GM18508 (cell line): ENCODE data around the gene KIF26B.
"Not testable (repeated sequence)": the region's sequence is repeated elsewhere in the genome, so short reads cannot be mapped to it uniquely, and the experiment has no call there.

Experiments
- ATAC-seq: cut with Tn5 transposase; IDR thresholded peaks from one replicate; pipeline ENCODE4 v1.9.1; 2021; ENCODE audit warnings: moderate number of reproducible peaks; ENCODE audit not compliant: insufficient read depth, unreplicated experiment

Gene KIF26B

DNA sequence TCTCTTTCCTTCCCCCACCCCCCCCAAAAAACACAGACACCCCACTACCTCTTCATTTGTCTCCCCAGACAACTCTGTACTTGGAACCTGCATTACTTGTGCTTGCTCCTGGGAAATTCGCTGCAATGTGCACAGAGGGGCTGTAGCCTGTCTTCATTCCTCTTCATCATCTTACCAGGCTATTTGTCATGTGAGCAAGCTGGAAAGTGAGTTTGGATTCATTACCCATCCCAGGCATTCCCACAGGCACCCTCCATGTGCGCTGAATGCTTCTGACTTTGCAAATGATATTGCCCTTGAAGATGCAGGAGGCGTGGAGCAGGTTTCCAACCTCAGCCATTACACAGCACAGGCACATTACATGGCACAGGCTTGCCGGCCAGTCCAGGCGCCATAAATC is 494.9 kb downstream of the KIF26B start:
- no peak for ATAC-seq

DNA sequence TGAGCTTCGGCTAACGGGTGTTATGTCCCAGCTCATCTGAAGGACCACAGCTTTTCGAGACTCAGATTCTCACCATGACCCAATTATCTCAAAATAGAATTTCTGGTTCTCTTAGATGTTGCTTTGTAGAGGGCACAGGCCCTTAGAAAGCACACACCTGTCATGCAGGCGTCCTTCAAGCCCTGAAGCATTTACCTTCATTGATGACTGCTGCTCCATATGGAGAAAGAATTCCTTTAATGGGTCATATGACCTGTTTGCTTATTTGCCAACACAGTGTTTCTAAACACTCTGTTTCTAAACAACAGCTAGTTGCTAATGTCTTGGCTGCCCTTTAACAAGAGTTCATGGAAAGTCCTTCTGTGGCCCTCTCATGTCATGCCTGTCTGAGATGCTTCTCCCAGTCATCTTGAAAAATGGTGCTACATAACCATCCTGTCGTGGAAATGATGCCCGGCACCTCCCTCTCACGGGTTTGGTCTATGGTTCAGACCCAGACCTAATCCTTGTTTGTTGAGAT is 495.7 kb downstream of the KIF26B start:
- no peak for ATAC-seq

DNA sequence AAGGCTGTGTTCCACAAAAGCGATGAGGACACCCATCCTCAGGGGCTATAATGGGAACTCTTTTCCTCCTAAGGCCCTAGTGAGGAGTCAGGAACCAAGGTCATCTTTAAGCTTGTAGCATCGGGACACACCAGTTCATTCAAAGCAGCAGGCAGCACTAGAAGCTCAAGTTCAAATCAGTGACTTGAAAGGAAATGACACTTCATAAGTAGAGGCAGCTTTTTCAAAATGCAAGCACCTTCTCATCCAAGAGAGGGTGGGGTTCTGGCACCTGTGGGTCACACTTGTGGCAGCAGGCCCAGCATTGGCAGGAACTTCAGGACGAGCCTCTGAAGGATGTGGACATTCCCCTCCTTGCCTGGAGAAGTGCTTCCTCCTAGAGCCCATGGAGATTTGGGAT is 496.3 kb downstream of the KIF26B start:
- ATAC-seq, result no peak

DNA sequence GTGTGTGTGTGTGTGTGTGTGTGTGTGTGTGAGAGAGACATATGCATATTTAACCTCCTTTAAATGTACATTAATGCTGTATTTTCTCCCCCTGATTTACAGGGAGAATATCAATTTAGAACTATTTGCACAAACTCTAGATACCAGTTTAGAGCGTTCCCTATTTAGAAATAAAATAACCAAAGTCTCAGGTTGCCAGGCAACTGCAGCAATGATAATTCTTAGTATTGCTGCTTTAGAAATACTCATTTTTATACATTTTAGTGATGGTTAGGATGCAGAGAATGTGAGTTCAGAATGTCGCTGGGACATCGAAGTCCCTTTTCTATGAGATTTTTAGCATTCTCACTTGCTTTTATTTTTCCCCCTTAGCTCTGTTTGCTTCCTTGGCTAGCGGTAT is 497.3 kb downstream of the KIF26B start:
- no peak for ATAC-seq

DNA sequence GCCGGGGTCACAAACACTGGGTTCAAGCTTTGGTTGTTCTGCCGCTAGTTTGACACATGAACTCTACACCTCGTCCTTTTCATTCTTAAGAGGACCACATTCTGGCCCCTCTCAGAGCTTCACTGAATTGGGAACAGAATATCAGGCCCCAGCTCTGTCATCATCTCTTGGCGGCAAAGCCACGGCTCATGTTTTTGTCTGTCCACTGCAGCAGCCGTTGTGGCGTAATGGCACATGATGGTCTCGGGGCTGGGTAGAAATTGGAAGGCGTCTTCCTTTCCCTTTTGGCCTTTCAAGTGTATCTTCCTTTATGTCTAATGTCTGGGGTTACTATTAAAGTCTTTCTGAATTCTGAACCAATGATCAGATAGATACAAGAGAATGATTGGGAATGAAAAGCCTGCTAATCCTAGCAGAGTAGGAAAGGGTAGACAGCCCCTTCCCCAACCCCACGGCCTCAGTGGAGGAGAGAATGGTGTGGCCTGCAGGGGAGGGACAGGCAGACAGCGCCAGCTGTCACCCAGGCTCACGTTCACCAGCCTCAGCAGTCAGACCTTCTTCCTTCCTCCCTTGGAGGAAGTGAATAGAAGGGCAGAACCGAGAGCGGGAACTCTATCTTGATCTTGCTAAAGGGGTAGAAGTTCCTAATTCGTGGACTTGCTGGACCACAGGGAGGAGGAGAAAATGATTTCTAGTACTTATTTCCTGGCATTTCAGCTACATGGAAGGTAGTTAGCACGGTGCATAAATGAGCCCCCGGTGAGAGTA is 498.1 kb downstream of the KIF26B start:
- ATAC-seq, result no peak

DNA sequence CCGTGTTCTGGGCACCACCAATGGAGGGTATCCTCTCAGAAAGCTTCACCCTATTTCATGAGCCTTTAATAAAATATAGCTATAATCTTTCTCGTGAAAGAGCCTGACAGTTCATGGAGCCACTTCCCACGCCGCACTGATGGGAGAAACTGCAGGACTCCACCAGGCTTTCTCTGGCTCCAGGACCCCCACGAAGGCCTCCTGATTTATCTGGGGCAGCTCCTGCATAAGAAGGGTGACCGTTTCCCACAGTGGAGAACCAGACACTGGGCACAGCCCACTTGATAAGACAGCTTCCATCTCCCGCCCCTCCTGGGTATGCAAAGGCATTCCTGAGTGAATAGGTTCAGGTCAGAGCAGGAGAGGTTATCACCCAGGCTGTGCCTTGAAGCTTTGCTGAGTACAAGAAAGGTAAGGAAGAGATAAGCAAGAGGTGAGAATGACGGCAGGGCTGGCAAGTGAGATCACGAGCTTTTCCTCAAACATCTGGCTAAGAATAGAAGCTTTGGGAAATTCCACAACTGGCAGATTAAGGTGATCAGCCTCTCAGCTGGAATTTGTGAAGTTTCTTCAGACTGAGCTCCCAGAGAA is 499.8 kb downstream of the KIF26B start:
- ATAC-seq, result no peak

DNA sequence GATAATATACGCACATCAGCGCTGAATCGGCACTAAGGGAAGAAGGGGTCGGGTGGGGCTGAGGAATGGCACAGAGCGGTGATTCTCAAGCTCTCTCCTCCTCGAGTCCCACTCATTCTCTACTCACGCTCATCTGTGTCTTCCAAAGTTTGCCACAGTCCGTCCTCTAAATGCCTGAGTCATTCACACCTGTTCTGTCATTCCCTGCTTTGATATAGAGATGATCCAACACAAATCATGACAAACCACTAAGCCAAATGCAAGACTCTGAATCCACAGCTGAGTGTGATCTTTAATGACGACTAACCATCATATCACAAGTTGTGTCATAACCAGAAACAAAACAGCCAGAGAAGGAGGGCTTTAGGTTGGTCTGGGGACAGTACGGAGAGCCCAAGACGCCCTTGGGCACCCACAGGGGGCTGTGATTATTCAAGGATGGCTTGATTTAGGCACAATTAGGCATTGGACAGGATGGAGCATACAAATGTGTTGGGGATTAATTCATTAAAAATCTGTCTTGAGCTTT is 501.5 kb downstream of the KIF26B start:
- ATAC-seq, result no peak

DNA sequence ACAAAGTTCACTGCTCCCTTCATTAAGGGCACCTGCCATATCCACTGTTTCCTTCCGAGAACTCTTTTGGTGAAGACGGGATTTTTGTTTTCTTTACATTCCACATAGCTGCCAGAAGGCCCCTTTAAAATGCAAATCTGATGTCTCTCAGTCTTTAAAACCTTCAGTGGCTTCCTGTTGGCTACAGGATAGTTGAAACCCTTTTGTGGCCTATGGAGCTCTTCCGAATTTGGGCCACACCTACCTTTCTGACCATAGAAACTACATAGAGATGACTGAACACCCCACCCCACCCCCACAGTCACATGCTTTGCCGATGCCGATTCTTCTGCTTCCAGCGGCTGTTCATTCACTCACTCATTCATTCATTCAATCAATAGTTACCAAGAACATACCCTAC is 502.6 kb downstream of the KIF26B start:
- no peak for ATAC-seq

DNA sequence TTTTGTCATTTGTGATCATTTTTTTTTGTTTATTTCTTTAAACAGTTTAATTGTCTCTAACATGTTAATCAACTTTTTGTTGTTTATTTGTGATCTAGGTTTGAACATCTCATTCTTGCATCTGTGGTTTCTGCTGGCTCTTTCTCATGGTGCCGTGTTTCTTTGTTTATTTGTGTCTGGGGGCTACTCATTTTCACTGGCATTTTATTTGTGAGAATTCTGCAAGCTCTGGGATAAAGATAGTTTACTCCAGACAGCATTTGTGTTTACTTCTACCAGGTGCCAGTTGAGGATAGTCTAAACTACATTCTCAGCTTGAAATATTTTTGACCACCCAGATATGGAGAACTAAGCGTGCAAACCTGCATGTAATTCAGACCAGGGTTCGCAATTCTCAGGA is 508.6 kb downstream of the KIF26B start:
- no peak for ATAC-seq

DNA sequence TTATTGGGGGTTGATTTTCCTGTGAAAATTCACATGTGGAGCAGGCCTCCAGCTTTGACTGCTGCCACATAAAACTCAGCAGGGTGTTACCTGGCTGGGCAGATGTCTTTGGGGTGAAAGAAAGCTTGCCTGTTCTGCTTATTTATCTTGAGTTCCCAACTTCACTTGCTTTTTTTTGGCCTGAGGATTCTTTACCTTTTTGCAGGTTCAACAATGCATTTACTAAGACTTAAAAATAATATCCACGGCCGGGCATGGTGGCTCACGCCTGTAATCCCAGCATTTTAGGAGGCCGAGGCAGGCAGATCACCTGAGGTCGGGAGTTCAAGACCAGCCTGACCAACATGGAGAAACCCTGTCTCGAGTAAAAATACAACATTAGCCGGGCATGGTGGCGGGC is 509.1 kb downstream of the KIF26B start:
- ATAC-seq, result no peak

DNA sequence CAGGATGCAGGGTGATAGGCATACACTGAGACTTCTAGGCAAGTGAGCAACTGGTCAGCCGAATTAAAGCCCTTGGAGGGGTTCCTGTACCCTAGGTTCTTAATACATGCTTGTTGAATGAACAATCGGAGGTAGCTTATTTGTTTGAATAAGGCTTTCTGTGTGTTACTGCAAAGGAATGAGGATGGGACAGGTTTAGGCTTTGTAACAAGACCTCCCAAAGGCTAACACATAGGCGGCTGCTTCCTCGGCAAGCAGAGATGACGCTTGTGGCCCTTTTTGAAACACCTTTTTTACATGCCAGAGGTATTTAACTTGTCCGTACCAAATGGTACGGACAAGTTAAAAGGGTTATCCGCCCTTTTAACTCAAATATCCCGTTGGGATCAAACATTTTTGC is 511.6 kb downstream of the KIF26B start:
- ATAC-seq, result no peak

DNA sequence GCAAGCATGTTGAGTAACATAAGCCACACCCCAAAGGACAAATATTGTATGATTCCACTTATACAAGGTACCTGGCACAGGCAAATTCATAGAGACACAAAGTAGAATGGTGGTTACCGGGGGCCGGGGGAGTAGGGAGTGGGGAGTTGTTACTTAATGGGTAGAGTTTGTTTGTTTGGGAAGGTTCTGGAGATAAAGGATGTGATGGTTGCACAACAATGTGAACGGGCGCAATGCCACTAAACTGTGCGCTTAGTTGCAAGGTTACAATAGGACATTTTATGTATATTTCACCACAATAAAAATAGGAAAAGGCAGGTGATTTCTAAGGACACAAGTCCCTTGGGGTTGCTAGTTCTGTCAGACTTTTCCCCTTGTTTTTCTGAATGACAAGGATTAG is 516.6 kb downstream of the KIF26B start:
- ATAC-seq, result no peak

DNA sequence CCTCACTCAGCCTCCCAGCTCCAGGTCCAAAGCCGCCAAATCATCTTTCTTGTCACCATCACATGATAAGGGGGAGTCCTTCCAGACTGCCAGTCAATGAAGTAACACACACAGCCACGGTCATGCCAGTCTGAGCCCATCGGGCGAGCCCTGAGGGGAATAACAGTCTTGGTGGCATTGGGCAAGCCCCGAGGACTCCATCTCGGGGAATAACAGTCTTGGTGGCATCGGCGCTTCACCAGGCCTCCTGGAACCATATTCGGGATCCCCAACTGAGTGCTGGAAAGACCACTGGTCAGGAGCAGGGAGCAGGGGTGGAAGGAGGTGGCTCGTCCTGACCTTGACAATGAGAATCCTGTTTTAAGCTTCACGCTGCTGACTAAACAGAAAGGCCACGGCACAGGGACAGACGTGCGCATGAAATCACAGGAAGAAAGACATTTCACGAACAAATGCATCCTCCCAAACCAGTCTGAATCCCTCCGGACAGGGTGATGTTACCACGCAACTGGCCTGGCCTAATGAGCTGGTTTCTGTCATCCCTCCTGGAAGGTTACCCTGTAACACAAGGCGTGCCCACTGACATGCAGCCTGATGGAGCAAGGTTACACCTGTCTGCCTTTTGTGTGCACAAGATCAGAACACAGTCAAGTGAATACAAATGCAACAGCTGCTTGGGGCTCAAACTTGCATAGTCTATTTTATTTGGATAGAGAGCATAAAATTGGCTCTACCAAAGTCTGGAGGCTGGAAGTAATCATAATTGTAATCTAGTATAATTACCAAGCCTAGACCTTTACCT is 517.4 kb downstream of the KIF26B start:
- no peak for ATAC-seq

DNA sequence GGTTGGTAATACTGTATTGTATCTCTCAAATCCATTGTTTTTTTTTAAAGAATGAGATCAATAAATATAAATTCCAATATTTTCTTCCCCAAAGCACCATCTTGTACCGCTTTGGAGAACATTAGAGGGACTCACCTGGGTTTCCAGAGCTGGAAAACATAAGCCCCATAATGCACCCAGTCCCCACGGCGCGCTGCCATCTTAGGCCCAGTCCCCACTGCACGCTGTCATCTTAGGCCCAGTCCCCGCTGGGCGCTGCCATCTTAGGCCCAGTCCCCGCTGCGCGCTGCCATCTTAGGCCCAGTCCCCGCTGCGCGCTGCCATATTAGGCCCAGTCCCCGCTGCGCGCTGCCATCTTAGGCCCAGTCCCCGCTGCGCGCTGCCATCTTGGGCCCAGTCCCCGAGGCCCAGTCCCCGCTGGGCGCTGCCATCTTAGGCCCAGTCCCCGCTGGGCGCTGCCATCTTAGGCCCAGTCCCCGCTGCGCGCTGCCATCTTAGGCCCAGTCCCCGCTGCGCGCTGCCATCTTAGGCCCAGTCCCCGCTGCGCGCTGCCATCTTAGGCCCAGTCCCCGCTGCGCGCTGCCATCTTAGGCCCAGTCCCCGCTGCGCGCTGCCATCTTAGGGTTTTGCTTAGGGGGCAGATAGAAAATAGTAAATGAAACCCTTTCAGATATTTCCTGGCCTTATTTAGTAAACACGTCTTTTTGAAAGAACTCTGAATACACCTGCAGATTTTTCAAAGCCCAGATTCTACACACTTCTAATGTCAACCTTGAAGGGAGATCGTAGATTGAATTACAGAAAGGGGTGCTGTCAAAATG is 518.3 kb downstream of the KIF26B start:
- ATAC-seq, result not testable (repeated sequence)

DNA sequence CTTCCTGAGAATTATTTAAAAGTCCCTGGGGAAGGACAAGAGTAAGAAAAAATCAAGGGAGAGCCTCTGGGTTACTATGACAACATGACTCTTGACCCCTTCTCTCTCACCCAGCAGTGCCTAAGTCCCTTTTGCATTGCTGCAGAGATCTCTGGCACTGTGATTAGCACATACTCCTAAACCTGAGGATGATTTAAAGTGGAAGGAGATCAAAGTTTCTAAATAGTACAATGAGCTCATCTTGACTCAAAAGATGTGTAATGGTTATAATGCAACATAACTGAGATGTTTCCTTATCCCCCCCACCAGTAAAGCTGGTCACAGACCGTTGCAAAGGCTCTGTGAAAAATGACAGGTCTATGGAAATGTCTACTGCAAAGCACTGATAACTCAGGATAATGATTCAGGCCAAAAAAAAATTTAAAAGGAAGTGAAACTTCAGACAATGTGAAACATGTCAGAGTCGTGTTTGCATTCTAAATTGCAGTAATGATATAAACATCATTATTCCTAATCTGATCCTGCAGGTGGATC is 519.2 kb downstream of the KIF26B start:
- ATAC-seq, result peak; percentile 52

DNA sequence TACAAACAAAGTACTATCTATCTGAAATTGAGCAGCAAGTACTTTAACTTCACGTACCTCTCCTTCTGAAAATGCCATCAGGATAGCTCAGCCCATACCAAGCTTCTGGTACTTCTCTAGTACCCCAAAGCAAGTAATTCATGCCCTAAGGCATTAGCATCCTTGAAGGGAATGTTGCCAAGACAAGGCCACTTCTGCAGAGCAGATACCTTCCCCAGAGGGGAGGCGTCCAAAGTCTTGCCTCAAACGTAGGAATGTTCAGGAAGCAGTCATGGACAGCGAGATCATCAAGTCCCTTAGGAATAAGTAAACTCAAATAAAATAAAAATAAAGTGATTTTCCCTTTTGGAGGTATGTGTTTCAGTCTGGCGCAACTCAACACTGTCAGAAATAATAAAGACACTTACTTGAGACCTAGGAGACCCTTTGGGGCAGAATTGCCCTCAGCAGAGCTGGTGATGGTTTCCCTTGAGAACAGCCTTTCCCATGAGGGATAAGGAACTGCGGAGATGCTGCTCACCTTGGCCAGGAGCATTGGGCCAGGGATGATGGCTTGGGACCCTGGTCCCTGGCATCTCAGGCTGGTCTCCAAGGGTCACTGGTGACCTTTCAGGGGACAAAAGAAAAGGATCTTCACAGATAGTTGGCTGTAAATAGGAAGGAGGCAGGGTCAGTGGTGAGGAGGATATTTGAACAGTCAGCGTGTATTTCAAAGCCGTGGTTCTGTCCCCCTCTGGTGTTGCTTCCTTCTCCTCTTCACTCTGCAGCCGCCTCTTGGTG is 522.9 kb downstream of the KIF26B start:
- ATAC-seq, result no peak

DNA sequence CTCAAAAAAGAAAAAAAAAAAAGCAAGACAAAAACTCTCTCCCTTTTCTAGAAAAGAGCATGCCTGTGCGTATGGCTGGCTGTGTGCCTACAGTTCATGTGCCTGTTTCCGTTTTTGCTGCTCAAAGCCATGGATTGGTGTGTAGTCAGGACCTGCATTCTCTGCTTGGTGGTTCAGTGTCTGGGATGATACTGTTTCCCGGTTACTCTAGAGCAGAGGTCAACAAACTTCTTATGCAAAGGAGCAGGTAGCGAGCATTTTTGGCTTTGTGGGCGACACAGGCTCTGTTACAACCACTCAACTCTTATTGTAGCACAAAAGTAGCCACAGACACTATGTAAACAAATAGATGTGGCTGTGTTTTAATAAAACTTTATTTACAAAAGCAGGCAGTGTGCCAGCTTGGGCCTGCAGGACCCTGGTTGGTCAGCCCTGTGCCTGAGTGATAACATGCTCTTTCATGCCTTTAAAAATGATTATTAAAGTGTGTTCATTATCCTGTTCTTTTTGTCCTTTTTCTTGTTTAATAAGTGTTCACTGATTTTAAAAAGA is 524.2 kb downstream of the KIF26B start:
- no peak for ATAC-seq

DNA sequence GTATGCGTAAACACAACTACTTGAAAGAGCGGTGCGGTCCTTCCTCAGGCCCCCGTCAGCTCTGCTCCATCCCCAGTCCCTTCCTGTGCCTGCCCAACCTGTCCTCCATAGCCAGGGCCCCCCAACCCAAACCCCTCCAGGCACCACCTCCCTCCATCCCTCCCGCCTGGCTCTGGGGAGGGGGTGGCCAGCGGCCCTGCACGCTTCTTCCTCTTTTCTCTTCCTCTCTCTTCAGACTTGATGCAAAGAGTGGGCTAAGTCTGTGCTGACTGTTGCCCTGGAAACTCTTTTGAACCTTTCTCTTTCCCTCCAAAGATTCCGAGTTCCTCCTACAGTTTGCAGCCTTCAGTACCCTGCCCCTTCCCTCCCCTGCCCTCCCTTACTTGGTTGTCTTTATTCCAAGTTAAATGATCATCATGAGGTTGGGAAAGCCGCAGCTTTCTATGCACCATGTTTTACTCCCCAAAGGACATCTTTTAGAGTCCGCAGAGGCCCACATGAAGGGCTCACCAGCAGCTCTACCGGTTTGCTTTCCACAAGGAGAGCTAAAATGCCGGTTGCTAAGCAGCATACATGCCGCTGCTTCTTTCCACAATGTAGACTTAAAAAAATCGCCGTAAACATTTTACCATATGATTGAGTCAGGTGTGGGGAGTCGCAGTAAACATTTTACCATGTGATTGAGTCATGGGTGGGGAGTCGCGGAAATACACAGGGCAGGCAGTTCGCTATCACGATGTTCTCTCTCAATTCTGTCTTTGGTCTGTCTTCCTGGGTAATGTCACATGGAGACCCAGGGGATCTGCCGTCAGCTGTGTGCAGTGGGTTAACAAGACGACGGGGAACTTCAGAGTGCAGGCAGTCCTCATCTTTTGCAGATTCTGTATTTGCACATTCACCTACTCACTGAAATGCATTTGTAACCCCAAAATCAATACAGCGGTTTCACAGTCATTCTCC is 525.3 kb downstream of the KIF26B start:
- no peak for ATAC-seq
